HG02588 (cell line): ENCODE data around the gene UBA7.

Experiments
- ATAC-seq: cut with Tn5 transposase; IDR thresholded peaks from one replicate; pipeline ENCODE4 v1.9.1; 2021; ENCODE audit warnings: mild to moderate bottlenecking, moderate library complexity; ENCODE audit not compliant: unreplicated experiment

Gene UBA7

GRCh38 chr3:49805367-49805782 lies 8.4 kb downstream of the UBA7 start:
- ATAC-seq, result no peak

DNA sequence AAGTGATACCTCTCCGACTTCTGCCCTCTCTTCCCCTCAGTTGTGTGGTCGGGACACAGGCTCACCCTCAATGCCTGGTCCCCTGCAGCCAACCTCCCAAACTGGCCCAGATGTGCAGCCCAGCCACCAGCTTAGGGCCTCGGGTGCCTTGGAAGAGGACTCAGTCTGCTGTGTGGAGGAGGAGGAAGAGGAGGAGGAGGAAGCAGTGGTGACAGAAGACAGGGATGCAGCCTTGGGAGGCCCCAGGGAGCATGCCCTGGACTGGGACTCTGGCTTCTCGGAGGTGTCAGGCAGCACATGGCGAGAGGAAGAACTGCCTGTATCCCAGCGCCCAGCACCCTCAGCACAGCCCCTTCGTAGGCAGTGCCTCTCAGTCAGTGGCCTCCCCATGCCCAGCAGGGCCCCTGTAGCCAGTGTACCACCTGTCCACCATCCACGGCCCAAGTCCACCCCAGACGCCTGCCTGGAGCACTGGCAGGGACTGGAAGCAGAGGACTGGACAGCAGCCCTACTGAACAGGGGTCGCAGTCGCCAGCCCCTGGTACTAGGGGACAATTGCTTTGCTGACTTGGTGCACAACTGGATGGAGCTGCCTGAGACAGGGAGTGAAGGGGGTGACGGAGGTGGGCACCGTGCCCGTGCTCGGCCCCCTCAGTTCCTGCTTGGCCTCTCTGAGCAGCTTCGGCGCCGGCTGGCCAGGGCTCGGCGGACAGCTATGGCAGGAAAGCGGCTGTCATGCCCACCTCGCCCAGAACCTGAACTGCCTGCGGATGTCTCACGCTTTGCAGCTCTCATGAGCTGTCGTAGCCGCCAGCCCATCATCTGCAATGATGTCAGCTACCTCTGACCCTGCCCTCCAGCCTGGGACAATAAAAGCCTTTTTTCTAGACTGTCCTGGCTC lies 9.4 kb downstream of the UBA7 start:
- no peak for ATAC-seq

DNA sequence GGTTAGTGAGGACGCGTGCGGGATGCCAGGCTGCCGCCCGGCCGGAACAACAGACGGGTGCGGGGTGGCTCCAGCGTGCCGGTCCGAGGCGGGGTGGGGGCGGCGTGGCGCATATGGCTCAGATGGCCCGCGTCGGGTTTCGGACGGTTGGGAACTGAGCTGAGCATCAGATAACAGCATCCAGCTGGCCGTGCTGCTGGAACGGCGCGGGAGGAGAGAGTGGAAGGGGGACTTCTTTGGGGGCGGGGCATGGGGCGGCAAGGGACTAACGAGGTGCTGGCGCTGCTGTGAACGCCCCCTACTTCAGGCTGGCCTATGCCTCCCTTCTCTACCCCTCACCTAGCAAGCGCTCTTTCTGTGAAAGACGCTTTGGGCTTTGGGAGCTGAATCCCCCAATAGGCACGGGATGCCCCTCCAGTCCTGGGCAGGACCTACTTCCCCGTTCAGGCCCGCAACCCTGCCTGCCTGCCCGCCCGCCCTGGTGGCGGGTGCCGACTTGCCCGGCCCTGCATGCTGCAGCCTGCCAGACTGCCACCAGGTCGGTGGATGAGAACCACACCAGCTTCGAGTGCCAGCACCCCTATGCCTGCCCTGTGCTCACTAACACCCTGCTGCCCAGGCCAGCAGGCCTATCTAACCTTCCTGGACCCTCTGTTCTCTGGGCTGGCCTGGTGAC lies 10.2 kb downstream of the UBA7 start:
- ATAC-seq, result peak; percentile 17

DNA sequence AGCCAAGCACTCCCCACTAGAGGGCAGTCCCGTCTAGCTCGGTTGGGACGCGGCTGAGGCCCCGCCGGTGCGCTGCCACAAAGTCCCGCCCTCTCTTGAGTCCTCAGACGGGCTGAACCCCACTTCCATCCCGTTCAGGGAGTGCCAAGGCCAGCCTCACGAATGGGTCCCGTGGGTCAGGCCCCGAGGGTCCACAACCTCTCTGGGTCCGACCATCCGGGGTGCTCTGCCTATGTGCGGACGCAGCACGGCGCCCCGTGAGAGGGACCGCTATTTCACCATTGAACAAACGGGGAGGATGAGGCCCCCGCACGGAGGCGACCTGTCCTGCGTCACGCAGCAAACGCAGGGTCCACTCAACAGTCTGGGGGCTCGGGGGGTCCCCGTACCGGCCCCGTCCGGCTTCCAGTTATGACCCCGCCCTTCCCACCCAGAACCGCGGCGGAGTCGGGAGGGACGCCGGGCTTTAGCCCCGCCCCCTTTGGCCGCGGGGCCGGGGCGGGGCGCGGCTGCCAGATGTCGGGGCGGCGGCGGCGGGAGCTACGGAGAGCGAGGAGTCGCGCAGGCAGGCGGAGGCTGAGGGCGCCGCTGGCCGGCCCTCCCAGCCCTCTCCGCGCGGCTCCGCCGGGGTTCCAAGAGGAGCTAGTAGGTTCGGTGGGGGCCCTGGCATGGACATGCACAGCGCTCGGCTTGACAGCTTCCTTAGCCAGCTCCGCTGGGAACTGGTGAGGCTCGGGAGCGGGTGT lies 10.9 kb downstream of the UBA7 start, which contains the start of gene INKA1:
INKA1 (plus strand) TSS at position 543 of the 746 bp plus-strand sequence; CDS start at position 675, 132 bp downstream.
- peak; percentile 63 for ATAC-seq

DNA sequence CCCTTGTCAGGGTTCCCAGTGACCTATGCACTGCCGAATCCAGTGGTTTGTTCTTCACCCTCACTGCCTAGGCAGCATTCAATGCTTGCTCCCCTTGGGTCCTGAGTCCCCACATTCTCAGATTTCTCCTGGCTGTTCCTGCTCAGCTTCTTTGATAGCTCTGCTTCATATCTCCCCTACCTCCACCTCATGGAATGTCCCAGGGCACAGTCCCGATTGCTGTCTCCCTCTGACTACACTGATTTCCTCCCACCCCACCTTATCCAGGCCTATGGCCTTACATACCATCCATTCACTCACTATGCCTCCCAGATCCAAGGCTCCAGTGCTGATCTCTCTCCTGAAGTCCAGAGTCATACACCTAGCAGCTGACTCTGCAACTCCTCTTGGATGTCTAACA lies 12.6 kb downstream of the UBA7 start:
- ATAC-seq, result no peak

DNA sequence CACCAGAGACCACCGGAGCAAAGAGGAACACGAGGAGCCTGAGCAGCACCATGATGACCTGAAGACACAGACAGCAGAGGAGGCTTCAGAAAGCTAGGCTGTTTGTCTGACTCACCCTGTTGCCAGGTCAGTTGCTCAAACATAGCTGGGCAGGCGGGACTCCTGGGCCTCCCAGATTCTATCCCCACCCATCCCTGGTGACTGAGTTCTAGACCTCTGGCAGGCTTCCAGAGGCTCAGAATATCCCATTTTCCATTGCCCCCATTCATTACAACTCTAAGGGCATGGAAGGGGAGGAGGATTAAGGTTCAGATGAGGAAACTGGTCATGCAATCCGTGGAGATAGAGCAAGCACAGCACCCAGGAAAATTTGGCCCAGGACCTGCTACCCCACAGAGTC lies 14.0 kb downstream of the UBA7 start, which contains the start of gene CDHR4:
CDHR4 (minus strand) TSS at position 113 of the 400 bp plus-strand sequence; CDS start at position 52, 61 bp downstream.
- ATAC-seq, result no peak

DNA sequence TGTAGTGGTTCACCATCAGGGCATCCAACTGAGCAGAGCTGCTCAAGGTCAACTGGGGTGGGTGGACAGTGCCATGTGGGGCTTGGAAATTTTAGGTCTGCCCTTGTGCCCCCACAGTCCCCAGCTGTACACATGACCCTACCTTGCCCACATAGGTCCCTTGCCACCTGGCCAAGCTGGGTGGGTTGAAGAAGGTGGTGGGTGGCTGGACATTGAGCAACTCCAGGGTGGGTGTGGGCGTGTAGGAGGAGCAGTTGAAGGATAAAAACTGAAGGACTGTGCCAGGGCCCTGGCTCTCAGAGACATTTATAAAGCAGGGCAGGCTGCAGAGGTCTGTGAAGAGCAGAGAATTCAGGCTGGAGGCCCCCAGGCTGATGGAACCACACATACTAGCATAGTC lies 14.6 kb downstream of the UBA7 start:
- ATAC-seq, result no peak

DNA sequence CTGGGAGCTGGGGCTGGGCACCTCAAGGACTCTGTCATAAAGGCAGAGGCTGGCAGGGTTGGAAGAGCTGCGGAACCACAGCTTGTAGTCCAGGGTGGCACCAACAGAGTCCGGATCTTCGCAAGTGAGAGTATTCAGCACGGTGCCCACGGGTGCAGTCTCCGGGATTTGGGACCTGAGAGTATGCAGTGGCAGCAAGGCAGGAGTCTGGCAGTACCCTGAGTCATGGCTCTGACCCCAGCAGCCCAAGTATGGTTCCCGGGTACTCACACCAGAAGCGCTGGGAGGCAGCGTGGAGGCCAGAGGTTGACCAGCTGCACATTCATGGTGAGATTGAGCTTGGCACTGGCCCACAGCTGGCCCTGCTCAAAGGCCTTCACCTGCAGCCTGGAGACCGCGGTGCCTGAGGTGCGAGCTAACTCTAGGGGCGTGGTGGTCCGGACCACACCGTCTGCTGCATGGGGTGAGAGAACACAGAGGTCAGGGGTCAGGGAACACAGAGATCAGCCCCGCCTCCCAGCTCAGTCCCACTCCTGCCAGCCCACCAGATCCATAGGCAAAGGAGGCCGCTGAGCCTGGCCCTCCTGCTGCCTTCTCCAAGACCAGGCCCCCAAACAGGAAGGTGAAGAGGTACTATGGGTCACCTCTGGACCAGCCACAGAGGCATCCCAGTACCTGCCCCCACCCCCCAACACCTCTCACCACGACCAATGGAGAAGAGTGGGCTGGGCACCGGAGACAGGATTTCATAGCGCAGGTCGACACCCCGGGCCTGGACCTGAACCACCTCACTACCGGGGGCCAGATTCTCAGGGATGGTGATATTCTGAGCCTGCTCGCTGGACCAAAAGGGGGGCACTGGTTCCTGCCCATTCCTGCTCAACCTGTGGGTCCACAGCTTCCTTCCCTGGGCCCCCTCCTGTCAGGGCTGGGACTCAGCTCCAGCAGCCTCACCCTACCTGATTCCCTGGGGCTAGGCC lies 18.5 kb downstream of the UBA7 start:
- no peak for ATAC-seq

DNA sequence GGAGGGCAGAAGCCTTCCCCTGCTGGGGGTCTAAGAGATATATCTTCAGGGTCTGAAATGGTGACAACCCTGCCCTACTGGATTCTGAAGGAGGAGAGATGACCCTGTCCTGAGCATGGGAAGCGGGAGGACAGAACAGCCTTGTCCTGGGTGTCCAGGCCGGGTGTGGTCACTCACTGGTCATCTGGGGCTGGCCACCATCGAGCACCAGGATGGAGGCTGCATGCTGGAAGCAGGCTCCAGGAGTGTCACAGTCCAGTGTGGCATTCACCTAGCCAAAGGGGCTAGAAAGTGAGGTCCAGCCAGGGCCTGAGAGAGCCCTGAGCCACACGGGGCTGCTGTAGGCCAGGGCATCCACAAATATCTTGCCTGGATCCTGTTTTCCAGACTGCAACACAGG lies 19.3 kb downstream of the UBA7 start:
- ATAC-seq, result no peak

DNA sequence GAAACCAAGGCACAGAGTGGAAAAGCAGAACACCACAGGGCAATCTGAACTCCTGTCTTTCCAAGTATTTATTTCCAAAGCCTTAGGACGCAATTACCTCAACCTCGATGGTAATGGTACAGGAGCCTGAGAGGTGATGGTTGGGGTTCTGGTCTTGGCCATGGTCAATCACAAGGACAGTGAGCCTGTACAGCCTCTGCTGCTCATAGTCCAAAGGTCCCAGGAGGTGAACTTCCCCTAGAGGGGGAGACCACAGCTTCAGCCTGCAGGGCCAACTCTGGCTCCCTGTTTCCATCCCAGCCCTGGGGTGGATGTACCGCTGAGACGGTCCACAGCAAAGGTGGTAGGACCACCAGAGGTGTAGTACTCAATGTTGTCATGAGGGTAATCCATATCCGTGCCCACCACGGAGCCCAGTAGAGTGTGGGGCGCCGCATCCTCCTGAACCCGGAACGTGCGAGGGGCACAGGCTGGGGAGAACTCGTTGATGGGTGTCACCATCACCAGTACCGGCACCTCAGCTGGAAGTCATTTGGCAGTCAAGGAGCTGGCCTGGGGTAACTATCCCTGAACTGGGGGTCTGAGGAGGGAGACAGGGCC lies 20.2 kb downstream of the UBA7 start:
- no peak for ATAC-seq

DNA sequence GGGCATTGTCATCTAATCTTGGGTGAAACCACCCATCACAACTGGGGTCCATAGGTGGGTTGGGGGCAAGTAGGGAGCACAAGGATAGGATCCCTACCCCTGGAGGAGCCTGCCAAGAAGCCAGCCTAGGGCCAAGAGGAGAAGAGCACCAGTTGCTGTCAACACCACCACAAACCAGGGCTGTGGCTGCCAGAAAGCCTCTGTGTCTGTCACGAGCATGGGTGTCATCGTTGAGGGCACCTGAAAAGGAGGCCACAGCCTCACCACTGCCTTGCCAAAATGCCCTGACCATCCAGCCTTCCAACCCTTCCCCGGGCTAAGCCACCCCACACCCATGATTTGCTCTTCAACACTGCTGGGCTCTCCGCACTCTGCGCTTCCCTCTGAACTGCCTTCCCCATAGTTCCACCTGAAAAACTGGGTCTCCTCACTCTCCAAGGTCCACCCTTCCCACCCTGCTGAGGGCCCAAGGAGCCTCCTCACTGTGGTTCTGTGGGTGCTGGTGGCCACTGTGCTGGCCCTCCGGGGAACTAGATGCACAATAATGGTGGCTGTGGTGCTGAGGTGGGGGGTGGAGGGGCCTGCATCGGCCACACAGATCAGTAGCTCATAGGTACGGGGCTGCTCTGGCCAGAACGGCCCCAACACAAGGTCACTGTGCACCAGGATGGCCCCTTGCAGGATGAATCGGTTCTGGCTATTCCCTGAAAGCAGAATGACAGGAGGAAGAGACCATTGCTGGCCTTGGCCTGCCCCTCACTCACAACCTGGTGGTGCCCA lies 21.2 kb downstream of the UBA7 start:
- ATAC-seq, result no peak

- ATAC-seq, result no peak
Measured at GRCh38 chr3:49791571-49791970, 22.2 kb downstream of the UBA7 start.

DNA sequence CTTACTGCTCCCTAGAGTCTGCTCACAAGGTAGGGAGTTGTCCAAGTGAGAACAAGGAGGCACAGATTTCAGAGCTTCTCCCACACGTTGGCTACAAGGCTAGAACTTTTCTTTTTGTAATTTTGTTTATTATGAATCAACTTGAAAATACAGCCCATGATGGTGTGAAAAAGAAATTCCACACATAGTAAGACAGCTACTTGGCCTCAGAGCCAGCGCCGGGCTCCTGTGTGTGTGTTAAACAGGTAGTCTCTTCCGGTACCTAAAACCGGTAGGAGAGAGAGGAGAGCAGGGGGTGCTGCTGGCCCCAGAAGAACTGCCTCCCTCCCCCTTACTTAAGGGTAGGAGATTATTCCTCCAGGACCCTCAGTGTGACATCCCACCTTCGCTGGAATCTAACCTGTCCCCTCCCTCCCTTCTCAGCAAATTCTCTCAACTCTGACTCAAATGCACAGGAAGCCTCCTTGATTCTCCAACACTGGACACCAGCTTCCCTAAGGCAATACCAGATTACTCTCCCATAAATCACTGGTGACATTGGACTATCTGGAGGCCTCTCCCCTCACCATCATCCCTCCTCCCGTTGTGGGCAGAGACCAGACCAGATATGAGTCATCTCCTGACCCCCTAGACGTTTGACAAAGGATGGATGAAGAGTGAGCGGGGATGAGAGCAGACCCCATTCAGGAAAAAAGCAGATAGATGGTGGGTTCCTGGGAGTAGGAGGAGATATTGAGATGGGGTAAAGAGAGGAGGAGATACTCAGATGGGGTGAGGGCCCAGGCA lies 22.9 kb downstream of the UBA7 start:
- no peak for ATAC-seq

GRCh38 chr3:49788056-49788455 lies 25.7 kb downstream of the UBA7 start:
- ATAC-seq, result no peak

GRCh38 chr3:49787536-49787935 lies 26.2 kb downstream of the UBA7 start:
- ATAC-seq, result no peak

GRCh38 chr3:49787182-49787464 lies 26.6 kb downstream of the UBA7 start:
- no peak for ATAC-seq

GRCh38 chr3:49786357-49787181 lies 27.2 kb downstream of the UBA7 start, which contains the start of gene IP6K1:
TSS of gene IP6K1 (minus strand) at chr3:49786542. CDS start at chr3:49748040, 38,502 bp downstream.
- ATAC-seq, result peak; percentile 95
